Erythroblast (primary cell): ENCODE measurements around the gene NUP42.

Source experiments
- GATA1 ChIP-seq: IDR thresholded peaks from 2 replicates; pipeline ENCODE4 v1.6.1; 2011; ENCODE audit warnings: low read depth, mild to moderate bottlenecking, control low read depth, low read length, moderate library complexity
- POLR2A ChIP-seq: IDR thresholded peaks from 2 replicates; pipeline ENCODE4 v1.6.1; 2011; ENCODE audit warnings: mild to moderate bottlenecking, low read length

DNA sequence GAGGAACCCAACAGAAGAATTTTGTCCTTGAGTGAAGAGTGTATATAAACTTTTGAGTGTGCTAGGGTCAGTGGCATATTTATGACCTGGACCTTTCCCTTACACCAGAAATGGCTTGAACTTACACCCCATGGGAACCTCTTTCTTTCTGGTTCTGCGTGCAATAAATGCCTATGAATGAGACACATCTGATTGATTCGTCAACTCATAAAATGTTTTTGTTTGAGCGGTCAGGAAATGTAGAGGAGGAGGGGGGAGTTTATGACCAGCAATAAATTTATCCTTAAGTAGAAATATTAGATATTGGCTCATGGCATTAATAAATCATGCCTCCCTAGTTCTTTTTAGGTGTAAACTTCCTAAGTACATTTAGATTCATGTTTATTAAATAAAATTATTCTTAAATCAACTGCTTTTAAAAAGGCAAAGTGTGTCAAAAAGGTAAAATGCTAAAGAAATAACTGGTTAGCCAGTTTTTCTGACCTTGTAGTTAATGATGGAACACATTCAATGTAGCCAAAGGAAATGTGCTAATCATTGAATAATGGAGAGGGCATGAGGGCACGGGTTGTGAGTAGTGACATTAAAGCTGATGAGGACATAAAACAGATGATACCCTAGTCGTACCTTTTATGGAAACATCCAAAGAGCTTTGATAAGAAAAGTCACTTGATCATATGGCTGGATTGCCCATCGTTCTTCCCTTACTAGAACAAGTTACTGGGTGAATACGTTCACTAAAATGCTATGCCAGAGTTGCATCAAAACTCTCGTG is 13.6 kb upstream of the NUP42 start:
- TF ChIP-seq POLR2A (no peak), GATA1 (no peak)
